ENCODE data around the gene DPP3.

The DPP3 gene

GRCh38 chr11:66465373-66466224 is 14.6 kb upstream of the DPP3 start:
- DNase-seq (ENCODE audit: low spot score) = no peak

DNA sequence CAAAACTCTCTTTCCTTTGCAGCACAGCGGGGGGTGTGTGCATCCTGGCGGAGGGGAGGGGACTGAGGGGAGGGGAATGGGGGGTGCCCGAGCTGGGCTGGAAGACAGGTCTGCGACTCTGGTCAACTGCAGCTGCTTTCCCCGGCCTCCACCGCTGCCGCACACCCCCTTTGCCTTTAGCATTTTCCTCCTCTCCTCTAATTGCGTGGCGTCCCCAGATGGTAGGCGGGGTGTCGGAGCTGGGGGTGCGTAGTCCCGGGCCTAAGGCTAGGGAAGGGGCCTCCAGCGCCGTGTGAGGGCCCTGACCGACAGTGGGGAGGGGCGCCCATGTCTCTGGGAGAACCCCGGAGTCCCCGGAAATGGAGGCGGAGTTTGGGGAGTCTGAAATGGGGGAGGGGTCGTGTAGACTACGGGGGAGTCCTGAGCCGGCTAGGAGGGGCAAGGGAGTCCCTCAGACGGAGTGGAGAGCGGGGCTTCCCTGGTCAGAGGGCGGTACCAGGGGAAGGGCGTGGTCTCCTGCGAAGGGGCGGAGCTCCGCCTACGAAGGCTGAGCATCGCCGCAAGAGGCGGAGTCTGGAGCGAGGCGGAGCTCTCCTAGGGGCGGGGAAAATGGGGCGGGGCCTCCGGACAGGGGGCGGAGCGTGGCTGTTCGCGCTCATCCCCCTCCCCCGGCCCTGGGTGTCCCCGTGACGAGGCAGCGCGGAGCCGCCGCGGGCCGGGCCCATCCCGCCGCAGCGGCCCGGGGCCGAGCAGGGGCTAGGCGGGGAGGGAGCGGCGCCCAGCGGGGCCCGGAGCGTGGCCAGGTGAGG is 13.8 kb upstream of the DPP3 start, which contains the start of gene PELI3:
Gene PELI3 (plus strand): TSS at position 681 of the 809 bp plus-strand sequence. CDS start 1,224 bp downstream, outside the sequence.
- peak; percentile 93 for DNase-seq (ENCODE audit: low spot score)

DNA sequence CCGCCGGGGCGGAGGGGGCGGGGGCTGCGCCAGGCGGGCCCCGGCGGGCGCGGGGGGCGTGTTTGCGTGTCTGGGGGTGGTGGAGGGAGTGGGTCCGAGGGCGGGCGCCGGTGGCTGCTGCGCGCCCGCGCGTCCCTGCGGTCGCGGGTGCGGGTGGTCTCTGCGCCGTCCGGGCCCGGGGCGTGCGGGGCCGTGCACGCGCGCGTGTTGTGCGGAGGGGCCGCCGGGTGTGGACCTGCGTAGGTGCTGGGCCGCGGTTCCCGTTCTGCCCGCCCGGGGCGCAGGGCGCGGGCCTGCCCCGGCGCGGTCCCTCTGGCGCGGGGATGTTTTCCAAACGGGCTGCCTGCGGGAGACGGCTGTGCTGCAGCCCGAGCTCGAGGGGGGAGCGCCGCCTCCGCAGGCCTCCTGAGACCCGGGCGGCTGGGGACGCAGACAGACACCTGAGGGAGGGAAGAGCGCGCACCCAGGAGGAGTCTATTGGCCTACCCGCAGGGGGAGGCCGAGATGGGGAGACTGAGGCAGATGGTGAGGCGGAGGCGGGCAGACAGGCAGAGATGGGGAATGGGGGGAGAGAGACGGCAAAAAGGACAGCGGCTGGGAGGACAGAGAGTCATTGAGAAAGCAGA is 13.1 kb upstream of the DPP3 start:
- DNase-seq (ENCODE audit: low spot score) = no peak

- peak; percentile 27 for DNase-seq (ENCODE audit: low spot score)
These were observed 12.5 kb upstream of the DPP3 start for GRCh38 chr11:66467756-66468155.

DNA sequence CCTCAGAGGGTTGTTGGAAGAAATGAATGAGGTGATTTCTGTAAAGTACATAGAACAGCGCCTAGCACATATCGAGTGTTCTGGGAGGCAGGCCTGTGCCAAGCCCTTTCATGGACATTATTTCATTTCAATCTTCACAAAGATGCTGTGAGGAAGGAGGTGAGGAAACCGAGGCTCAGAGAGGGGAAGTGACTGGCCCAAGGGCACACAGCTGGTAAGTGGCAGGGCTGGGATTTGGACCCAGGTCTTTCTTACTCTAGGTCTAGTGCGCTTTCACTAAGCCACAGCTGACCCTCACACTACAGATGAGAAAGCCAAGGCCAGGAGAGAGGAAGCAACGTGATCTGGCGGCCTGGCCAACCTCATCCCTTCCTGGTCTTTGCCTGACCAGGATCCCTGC is 11.5 kb upstream of the DPP3 start:
- DNase-seq (ENCODE audit: low spot score) = no peak

DNA sequence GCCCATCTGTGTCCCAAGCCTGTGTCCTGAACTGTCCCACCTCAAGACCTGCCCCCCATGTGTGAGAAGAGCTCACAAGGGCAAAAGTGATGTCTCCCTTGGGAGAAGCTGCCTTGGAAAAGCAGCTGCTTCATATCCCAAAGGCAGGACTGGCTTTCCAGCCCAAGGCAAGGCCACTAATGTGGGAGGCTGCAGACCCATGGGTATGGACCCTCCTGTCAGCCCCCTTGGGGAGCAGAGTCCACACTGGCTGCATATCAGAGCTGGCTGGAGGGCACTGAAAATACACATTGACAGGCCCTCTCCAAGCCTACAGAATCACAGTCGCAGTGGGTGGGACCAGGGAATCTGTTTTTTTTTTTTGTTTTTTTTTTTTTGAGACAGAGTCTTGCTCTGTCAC is 10.8 kb upstream of the DPP3 start:
- no peak for DNase-seq (ENCODE audit: low spot score)

GRCh38 chr11:66470015-66470414 is 10.2 kb upstream of the DPP3 start:
- no peak for DNase-seq (ENCODE audit: low spot score)

DNA sequence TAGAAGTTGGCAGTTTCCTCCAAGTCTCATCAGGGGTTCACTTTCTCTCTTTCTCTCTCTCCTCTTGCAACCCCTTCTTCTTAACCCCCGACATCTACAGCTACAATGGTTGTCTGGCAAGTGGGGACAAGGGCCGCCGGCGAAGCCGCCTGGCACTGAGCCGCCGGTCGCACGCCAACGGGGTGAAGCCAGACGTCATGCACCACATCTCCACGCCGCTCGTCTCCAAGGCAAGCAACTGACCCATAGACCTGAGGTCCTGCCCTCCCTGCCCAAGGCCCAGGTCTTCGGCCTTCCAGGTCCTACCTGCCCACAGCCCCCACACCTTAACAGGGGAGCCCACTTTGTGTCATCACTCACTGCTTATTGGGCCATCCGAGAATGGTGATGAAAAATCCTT is 9.1 kb upstream of the DPP3 start:
- DNase-seq (ENCODE audit: low spot score) = no peak

GRCh38 chr11:66472054-66472453 is 8.2 kb upstream of the DPP3 start:
- no peak for DNase-seq (ENCODE audit: low spot score)

DNA sequence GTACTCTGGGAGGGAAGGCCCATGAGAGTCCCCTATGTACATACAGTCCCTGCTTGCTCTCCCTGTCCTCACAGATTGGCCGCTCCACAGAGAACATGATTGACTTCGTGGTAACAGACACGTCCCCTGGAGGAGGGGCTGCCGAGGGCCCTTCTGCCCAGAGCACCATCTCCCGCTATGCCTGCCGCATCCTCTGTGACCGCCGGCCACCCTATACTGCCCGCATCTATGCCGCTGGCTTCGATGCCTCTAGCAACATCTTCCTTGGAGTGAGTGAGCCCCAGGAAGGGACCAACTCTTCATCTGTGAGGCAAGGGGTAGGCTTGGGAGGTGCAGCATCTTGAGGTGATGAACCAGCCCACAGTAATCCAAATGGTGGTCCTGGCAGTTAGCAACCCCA is 7.1 kb upstream of the DPP3 start:
- no peak for DNase-seq (ENCODE audit: low spot score)

DNA sequence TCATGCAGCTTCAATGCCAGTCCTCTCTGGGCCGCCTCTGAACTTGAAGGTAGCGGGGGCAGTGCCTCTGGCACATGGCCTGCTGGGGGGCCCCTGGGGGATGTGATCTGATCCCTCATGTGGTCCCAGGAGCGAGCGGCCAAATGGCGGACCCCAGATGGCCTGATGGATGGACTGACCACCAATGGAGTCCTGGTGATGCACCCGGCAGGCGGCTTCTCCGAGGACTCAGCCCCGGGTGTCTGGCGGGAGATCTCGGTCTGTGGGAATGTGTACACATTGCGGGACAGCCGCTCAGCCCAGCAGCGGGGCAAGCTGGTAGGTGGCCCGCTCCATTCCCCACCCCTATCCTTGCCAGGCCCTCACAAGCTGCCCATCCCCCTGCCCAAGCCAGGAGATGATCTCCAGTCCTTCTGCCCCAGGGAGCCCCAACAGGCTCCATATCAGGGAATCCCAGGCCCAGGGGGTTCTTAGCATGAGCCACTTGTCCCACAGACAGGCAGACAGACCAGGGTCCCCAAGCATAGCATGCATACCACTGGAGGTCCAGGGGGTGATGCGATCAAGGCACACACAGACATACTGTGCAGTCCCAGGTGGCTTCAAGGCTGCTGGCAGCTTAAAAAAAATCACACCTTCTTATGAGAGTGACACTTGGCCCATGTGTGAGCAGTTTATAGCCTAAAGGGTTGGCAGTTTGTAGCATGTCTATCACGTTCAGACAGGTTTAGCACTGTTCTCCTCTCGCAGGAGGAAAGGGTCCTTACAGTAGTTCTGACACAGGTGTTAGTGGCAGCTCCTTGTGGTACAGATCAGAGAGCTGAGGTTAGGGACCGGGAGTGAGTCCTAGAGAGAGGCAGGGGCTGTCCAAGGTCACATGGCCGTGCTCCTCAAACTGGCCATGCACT is 6.4 kb upstream of the DPP3 start:
- DNase-seq (ENCODE audit: low spot score) = no peak

- DNase-seq (ENCODE audit: low spot score) = no peak
These were observed 4.7 kb upstream of the DPP3 start for GRCh38 chr11:66475349-66476172.

DNA sequence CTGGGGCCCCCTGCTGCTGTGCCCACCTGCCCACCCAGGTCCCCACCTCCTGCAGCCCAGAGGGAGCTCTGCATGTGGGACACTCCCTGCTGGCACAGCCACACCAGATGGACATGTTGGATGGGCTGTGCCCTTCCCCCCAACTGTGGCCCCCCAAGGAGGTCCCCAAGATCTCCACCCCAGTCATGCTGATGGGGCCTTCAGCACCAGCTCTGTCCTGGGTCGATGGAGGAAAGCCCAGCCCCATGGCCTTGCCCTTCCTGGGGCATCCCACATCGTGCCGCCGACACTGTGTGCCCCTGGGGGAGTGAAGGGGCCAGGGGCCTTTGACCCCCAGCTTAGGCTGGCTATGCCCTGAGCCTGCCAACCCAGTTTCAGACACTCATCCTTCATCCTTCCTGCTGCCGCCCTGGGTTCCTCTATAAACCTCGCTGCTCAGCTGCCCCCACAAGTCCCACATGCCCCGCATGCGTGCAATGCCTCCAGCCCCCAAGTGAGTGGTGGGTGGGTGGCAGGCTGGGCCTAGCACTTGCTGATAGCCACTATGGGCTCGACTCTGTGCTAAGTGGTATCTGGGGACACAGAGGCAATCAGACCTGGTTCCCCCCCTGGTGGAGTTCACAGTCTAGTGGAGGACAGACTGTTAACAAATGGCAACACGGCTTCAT is 3.9 kb upstream of the DPP3 start:
- DNase-seq (ENCODE audit: low spot score) = no peak

GRCh38 chr11:66476841-66477251 is 3.4 kb upstream of the DPP3 start:
- no peak for DNase-seq (ENCODE audit: low spot score)

DNA sequence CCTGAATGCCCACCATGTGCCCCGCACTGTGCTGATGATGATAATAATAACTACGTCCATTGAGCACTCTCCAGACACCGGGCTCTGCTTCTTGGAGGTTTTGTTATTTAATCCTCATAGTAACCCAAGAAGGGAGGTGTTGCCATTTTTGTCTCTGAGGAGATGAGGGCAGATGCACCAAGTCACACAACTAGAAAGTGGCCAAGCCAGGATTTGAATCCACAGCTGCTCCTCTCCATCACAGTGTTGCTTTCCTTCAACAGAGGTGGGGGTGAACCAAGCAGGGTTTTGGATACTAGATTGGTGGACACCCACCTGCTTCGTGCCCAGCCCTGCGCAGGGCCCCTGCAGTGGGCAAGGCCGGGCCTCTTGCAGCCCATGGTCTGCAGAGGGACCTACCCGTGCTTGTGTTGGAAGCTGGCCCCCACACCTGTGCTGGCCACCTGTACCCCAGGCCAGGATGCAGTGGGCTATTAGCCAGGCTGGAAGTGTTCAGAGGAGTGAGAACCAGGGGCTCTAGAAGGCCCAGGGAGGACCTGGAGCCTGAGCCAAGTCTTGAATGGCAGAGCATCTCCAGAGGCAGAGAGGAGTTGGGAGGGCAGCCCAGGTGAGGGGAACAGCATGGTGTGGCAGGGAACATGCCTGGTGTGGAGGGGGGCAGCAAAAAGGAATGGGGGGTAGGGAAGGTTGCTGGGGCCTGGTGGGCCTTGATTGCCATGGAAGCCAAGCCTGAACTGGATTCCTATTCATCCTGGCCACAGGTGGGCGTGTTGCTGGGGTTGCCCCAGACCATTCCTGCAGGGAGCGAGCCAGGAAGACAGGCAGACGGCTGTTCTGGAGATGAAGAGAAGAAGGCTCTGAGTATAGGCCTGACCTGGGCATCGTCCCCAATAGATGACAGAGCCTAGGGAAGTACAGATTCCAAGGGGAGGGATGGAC is 2.7 kb upstream of the DPP3 start:
- DNase-seq (ENCODE audit: low spot score) = no peak

GRCh38 chr11:66478729-66479393 is 1.4 kb upstream of the DPP3 start:
- no peak for DNase-seq (ENCODE audit: low spot score)

- peak; percentile 16 for DNase-seq (ENCODE audit: low spot score)
These were observed 679 bp upstream of the DPP3 start for GRCh38 chr11:66479394-66480116.

All from globus pallidus (tissue), 1 donor.